ENCODE data around the gene C2orf68.

- TF ChIP-seq CTCF (IDR thresholded peaks at IDR 0.05) (no peak), POLR2A (IDR thresholded peaks at IDR 0.05) (no peak)
These were observed 47.7 kb downstream of the C2orf68 start for GRCh38 chr2:85564144-85564563.
